Parathyroid adenoma (tissue), 2 donors: ENCODE data around the gene HOXD11.

ENCODE experiments used
- H2AFZ ChIP-seq: fragments of 300-600 bp; sonication (generic); one replicate; pipeline ENCODE4 v1.7.0; 2017; ENCODE audit warnings: antibody characterized with exemption, mild to moderate bottlenecking
- H3K27ac ChIP-seq: fragments of 300-600 bp; sonication (generic); one replicate; pipeline ENCODE4 v1.7.0; 2017
- H3K27me3 ChIP-seq: fragments of 300-600 bp; sonication (generic); one replicate; pipeline ENCODE4 v1.7.0; 2017; ENCODE audit warnings: low read length; ENCODE audit not compliant: control insufficient read depth, insufficient read depth
- H3K36me3 ChIP-seq: fragments of 300-600 bp; sonication (generic); one replicate; pipeline ENCODE4 v1.7.0; 2017; ENCODE audit warnings: low read length; ENCODE audit not compliant: control insufficient read depth, insufficient read depth
- H3K4me1 ChIP-seq: fragments of 300-600 bp; sonication (generic); one replicate; pipeline ENCODE4 v1.7.0; 2017; ENCODE audit warnings: control low read depth
- H3K4me2 ChIP-seq: fragments of 300-600 bp; sonication (generic); one replicate; pipeline ENCODE4 v1.7.0; 2017; ENCODE audit warnings: low read length
- H3K4me3 ChIP-seq: fragments of 300-600 bp; sonication (generic); one replicate; pipeline ENCODE4 v1.7.0; 2017; ENCODE audit warnings: low read depth, low read length
- H3K79me2 ChIP-seq: fragments of 300-600 bp; sonication (generic); one replicate; pipeline ENCODE4 v1.7.0; 2017; ENCODE audit warnings: control low read depth
- H3K9ac ChIP-seq: fragments of 300-600 bp; sonication (generic); one replicate; pipeline ENCODE4 v1.7.0; 2017; ENCODE audit warnings: mild to moderate bottlenecking
- H3K9me3 ChIP-seq: fragments of 300-600 bp; sonication (generic); one replicate; pipeline ENCODE4 v1.7.0; 2017; ENCODE audit warnings: low read length; ENCODE audit not compliant: control insufficient read depth
- TF ChIP-seq, protein P1 (sequence below): fragments of 300-600 bp; sonication (generic); IDR thresholded peaks from one replicate; pipeline ENCODE4 v1.7.0; 2017; ENCODE audit warnings: antibody characterized with exemption, mild to moderate bottlenecking
- donor health status: primary hyperparathyroidism.

The HOXD11 gene

DNA sequence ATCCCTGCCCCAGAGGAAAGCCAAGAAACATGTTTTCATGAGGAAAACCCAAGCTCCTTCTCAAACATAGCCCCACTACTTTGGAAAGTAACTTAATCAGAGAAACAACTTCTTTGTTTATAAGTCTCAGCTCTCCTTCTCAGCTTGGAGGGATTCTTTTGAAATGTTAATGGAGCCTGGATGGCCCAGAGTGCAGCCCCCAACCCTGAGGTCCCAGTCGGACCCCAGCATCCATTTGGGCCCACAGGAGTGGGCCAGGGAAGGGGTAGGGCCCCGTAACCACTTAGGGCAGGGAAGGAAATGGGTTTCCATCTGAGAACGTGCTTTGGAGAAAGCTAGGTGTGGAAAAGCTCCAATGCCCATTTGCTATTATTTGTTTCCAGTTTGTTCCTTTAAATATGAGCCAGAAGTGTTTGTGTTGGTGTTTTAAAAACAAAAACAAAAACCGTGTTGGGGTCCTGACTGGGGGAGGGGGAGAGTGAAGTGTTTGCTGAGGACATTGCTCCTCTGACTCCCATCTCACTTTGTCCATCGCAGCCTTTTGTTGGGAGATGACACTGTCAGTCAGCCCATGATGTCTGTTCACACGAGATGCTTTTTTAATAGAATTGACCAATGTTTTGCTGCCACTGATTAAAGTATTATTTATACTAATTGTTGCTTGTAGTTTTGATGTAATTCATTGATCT lies 48.4 kb downstream of the HOXD11 start:
- TF ChIP-seq, protein P1, sequence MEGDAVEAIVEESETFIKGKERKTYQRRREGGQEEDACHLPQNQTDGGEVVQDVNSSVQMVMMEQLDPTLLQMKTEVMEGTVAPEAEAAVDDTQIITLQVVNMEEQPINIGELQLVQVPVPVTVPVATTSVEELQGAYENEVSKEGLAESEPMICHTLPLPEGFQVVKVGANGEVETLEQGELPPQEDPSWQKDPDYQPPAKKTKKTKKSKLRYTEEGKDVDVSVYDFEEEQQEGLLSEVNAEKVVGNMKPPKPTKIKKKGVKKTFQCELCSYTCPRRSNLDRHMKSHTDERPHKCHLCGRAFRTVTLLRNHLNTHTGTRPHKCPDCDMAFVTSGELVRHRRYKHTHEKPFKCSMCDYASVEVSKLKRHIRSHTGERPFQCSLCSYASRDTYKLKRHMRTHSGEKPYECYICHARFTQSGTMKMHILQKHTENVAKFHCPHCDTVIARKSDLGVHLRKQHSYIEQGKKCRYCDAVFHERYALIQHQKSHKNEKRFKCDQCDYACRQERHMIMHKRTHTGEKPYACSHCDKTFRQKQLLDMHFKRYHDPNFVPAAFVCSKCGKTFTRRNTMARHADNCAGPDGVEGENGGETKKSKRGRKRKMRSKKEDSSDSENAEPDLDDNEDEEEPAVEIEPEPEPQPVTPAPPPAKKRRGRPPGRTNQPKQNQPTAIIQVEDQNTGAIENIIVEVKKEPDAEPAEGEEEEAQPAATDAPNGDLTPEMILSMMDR, result no peak
- H3K4me2 ChIP-seq, result no peak overlapping the region
- H3K4me1 ChIP-seq, result no peaks in the 10 kb centered on the region
- no peak overlapping the region for H3K27ac ChIP-seq
- H3K9ac ChIP-seq, result no peak overlapping the region
- H3K4me3 ChIP-seq, result no peak overlapping the region
- no peak overlapping the region for H2AFZ ChIP-seq
- no peaks in the 10 kb centered on the region for H3K36me3 ChIP-seq
- no peaks in the 10 kb centered on the region for H3K9me3 ChIP-seq
- H3K27me3 ChIP-seq, result peaks cover 23% of the 10 kb centered on the region
- H3K79me2 ChIP-seq, result no peaks in the 10 kb centered on the region

DNA sequence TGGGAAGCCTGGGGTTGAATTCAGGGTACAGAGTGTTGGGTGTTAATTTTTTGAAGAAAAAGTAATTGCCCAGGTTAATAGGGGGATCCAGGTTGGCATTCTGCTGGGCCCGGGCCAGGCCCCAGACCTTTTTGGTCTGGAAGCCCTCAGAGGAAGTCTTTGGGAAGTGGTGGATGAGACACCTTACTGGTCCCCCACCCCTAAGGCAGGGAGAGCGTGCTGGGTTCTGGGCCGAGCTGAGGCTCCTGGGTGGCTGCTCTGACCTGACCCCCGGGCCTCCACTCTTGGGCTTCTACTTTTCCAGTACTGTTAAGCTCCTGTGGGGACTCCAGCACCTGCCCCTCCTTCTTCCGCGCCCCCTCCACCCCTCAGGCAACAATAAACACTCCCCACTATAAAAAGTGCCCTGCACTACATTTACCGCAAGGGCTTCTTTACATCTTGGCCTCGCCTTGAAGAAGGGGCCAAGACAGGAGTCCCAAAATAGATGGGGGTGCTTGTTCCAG lies 49.3 kb downstream of the HOXD11 start:
- Histone ChIP-seq H3K79me2 (no peaks in the 10 kb centered on the region), H3K4me1 (no peaks in the 10 kb centered on the region), H3K27ac (no peak overlapping the region), H3K4me3 (no peak overlapping the region), H3K9ac (no peak overlapping the region), H2AFZ (no peak overlapping the region), H3K36me3 (no peaks in the 10 kb centered on the region), H3K9me3 (no peaks in the 10 kb centered on the region), H3K27me3 (peaks cover 27% of the 10 kb centered on the region), H3K4me2 (no peak overlapping the region)
- TF ChIP-seq, protein P1, result no peak

DNA sequence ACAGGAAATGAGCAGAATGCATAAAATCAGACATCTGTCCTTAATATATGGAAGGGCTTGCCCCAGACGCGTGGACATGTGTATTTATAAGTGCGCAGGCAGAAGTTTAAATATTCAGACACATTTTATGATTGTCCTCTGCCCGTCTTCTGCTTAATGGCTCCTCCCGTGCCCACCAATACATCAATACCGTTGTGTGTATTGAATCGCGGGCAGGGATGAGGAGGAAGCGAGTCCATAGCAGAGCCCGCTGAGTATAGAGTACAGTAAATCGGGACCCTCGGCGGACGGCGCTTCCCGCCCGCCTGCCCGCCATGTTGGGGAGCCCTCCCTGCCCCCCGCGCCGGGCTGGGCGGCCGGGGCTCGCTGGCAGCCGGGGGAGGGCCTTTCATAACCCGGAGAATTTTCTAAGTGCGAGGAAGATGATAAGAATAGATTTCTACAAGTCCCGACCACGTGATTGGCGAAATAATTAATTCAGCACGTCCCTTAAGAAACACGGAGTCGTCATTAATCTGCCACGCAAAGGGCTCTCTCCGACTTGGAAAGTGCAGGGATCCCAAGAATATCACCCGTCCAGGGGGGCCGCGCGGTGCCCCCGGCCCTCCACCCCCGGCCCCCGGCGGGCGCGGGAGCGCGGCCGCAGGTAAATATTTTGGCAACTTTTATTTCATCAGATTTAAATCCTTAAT lies 49.9 kb downstream of the HOXD11 start, which contains the start of gene HOXD3:
Gene HOXD3, plus strand, starts transcription at position 501 of the 692 bp plus-strand sequence. CDS start 11,808 bp downstream, outside the sequence.
- Histone ChIP-seq H3K79me2 (no peaks in the 10 kb centered on the region), H3K27ac (no peak within 1 kb of the TSS), H3K9ac (no peak within 1 kb of the TSS), H3K9me3 (no peaks in the 10 kb centered on the region), H3K36me3 (no peaks in the 10 kb centered on the region), H2AFZ (no peak within 1 kb of the TSS), H3K4me3 (no peak within 1 kb of the TSS), H3K27me3 (peaks cover 27% of the 10 kb centered on the region), H3K4me1 (no peaks in the 10 kb centered on the region), H3K4me2 (no peak within 1 kb of the TSS)
- TF ChIP-seq, protein P1, result no peak

DNA sequence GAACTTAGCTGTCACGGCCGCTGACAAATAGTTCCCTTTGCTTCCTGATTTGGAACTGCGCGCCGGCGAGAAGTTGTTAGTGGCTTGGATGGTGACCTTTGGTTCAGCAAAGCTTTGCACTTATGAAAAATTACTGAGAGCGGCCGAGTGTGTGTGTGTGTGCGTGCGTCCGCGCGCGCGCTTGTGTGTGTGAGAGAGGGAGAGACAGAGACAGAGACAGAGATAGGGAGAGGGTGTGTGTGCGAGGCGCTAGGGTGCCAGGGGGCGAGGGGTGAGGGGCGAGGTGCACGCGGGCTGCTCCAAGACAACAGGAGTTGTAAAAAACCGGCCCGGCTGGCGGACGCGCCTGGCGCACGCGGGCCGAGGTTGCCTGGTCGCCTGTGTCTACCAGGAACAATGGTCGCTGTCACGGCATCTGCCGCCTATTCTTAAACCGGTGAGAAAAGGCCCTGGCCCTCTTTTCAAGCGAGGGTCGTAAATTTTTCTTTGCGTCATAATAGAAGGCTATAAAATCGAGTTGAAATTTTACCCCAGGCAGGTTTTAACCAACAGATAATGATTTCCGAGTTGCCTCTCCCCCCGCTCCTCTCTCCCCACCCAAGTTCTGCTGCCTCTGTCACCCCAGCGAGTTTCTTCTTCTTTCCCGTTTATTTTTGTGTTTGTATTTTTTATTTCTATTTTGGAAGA lies 50.6 kb downstream of the HOXD11 start:
- no peaks in the 10 kb centered on the region for H3K9me3 ChIP-seq
- H3K4me1 ChIP-seq, result no peaks in the 10 kb centered on the region
- no peaks in the 10 kb centered on the region for H3K79me2 ChIP-seq
- peaks cover 27% of the 10 kb centered on the region for H3K27me3 ChIP-seq
- H3K36me3 ChIP-seq, result no peaks in the 10 kb centered on the region
- no peak overlapping the region for H3K27ac ChIP-seq
- H3K4me2 ChIP-seq, result no peak overlapping the region
- no peak overlapping the region for H2AFZ ChIP-seq
- TF ChIP-seq, protein P1, result no peak
- H3K4me3 ChIP-seq, result no peak overlapping the region
- no peak overlapping the region for H3K9ac ChIP-seq
